NT2/D1 (cell line): ENCODE results near the gene BEST4.

Source experiments
- YY1 ChIP-seq: IDR thresholded peaks from 2 replicates; pipeline ENCODE4 v1.6.1; 2011; ENCODE audit not compliant: insufficient read length, insufficient read depth
- ZNF274 ChIP-seq: IDR thresholded peaks from 2 replicates; pipeline ENCODE4 v1.6.1; 2011; ENCODE audit warnings: mild to moderate bottlenecking, low read depth, low read length

DNA sequence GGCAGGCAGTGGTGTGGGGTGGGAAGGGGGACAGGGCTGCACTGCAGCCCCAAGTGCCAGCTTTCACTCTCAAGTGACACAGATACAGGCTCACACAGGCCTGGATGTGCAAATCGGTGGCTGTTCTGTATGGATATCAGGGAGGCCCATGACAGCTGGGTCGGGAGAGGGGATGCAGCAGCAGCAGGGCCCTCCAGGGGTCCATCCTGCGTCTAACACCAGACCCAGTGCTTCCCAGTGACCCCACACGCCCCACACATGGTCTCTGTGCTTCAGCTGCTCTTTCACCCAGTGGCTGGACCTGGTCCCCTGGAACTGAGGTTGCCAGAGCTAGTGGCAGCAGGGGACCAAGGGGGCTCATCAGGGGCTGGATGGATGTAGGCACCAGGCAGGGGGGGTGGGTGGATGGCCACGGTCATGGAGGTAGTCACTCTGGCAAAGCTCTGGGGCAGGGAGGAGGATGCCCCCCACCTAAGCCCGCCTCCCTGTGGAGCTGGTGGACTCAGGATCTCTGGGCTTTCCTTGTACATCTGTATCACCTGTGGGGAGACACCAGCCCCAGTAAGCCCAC is 34.2 kb upstream of the BEST4 start:
- TF ChIP-seq ZNF274 (no peak), YY1 (no peak)
